HCT116 (cell line): ENCODE results near the gene EVL. TPM values are rescaled to one million over a fixed set of nuclear protein-coding genes. Genes with fewer than 3 reads are reported as not detected.

Experiments
- ATAC-seq: fragments of 200-7000 bp; cut with Tn5 transposase; 2 replicates; pipeline ENCODE4 v1.9.1; 2020; ENCODE audit warnings: mild to moderate bottlenecking, moderate library complexity
- BruUV-seq: library from RNA; stranded (reverse); fragments of 400-500 nt; replicated peaks from 2 replicates; lab custom pipeline; 2021; lab: Mats Ljungman, UMichigan
- CTCF ChIA-PET: fragments of 300-600 bp; sonication (Branson Sonifier 250); formaldehyde crosslinking; loops from one replicate; lab custom pipeline; 2021; ENCODE audit warnings: antibody characterized with exemption; lab: Charles Lee
- POLR2A ChIA-PET: fragments of 300-600, 350-600 bp; sonication (Branson Sonifier 250); formaldehyde crosslinking; loops from one replicate; lab custom pipeline; 2021; ENCODE audit warnings: antibody characterized with exemption; lab: Charles Lee
- RAD21 ChIA-PET, 2 experiments: fragments of 300-600 bp; sonication (Branson Sonifier 250); formaldehyde crosslinking; loops; one replicate each; lab custom pipeline; 2023; ENCODE audit warnings: low total read pairs in 2 of 2; ENCODE audit not compliant: uncharacterized antibody in 2 of 2, unreplicated experiment in 2 of 2, low non-redundant PET in 1 of 2; lab: Charles Lee
- DNase-seq: peaks from one replicate; pipeline ENCODE4 v3.0.0-alpha.2; 2010; ENCODE audit warnings: low read depth, low spot score
- H2AFZ ChIP-seq: fragments of 200-600 bp; shearing (Covaris generic), sonication (generic); 2 replicates; pipeline ENCODE4 v1.6.1; 2017; ENCODE audit warnings: low read depth, mixed run types, mixed read lengths, antibody characterized with exemption, low read length; ENCODE audit not compliant: poor library complexity, severe bottlenecking
- H3K27ac ChIP-seq: 2 replicates; pipeline ENCODE4 v1.5.1; 2012; ENCODE audit warnings: low read depth, low read length
- H3K27me3 ChIP-seq: fragments of 200-600 bp; sonication (generic); 2 replicates; pipeline ENCODE4 v1.6.1; 2016; ENCODE audit warnings: mixed run types, low read length, mixed read lengths; ENCODE audit not compliant: insufficient read depth
- H3K36me3 ChIP-seq, 2 experiments: fragments of 200-500 bp in 1 of 2; fragments of 200-600 bp in 1 of 2; sonication (Bioruptor generic) in 1 of 2; sonication (generic) in 1 of 2; 2 replicates each; pipeline versions ENCODE4 v1.5.1 to v1.6.1; 2014 to 2016; ENCODE audit warnings: low read length in 2 of 2, inconsistent platforms in 1 of 2, mixed read lengths in 1 of 2, mixed run types in 1 of 2; ENCODE audit not compliant: insufficient read depth in 2 of 2, control insufficient read depth in 1 of 2
- H3K4me1 ChIP-seq, 2 experiments: fragments of 200-600 bp in 1 of 2; sonication (generic) in 1 of 2; 2 replicates each; pipeline versions ENCODE4 v1.5.1 to v1.6.1; 2012 to 2017; ENCODE audit warnings: low read length in 2 of 2, inconsistent platforms in 1 of 2, mild to moderate bottlenecking in 1 of 2, mixed read lengths in 1 of 2, mixed run types in 1 of 2, moderate library complexity in 1 of 2; ENCODE audit not compliant: insufficient read depth in 2 of 2, control insufficient read depth in 1 of 2
- H3K4me2 ChIP-seq: fragments of 200-600 bp; sonication (generic); 2 replicates; pipeline ENCODE4 v1.6.1; 2017; ENCODE audit warnings: mixed run types, low read length, mixed read lengths
- H3K4me3 ChIP-seq, 2 experiments: fragments of 200-600 bp in 1 of 2; sonication (generic) in 1 of 2; replicated peaks in 1 of 2; 2 replicates each; pipeline ENCODE4 v1.5.1; 2011 to 2016; ENCODE audit warnings: low read length in 2 of 2, control low read depth in 1 of 2, low read depth in 1 of 2, mild to moderate bottlenecking in 1 of 2, mixed read lengths in 1 of 2, mixed run types in 1 of 2
- H3K79me2 ChIP-seq: fragments of 200-600 bp; sonication (generic); 2 replicates; pipeline ENCODE4 v1.6.1; 2017; ENCODE audit warnings: mild to moderate bottlenecking, mixed run types, low read length, moderate library complexity, mixed read lengths; ENCODE audit not compliant: insufficient read depth
- H3K9ac ChIP-seq: fragments of 200-600 bp; sonication (generic); 2 replicates; pipeline ENCODE4 v1.6.1; 2016; ENCODE audit warnings: low read length, mixed read lengths
- H3K9me2 ChIP-seq: fragments of 200-600 bp; sonication (generic), shearing (Covaris generic); 2 replicates; pipeline ENCODE4 v1.6.1; 2017; ENCODE audit warnings: mixed run types, mild to moderate bottlenecking, moderate library complexity; ENCODE audit not compliant: insufficient read depth
- H3K9me3 ChIP-seq, 2 experiments: fragments of 200-500 bp in 1 of 2; fragments of 200-600 bp in 1 of 2; sonication (Bioruptor generic) in 1 of 2; sonication (generic) in 1 of 2; 2 replicates each; pipeline ENCODE4 v1.6.1; 2014 to 2017; ENCODE audit warnings: low read length in 2 of 2, mixed read lengths in 2 of 2, inconsistent platforms in 1 of 2, low read depth in 1 of 2, mild to moderate bottlenecking in 1 of 2, mixed run types in 1 of 2, moderate library complexity in 1 of 2; ENCODE audit not compliant: control insufficient read depth in 1 of 2, insufficient read depth in 1 of 2
- H4K20me1 ChIP-seq: fragments of 200-600 bp; sonication (generic), shearing (Covaris generic); 2 replicates; pipeline ENCODE4 v1.6.1; 2017; ENCODE audit warnings: mixed run types, mild to moderate bottlenecking, moderate library complexity; ENCODE audit not compliant: insufficient read depth
- CBX3 ChIP-seq: IDR thresholded peaks from 2 replicates; pipeline ENCODE4 v1.6.1; 2012; ENCODE audit warnings: low read depth
- EGR1 ChIP-seq: IDR thresholded peaks from 2 replicates; pipeline ENCODE4 v1.6.1; 2012; ENCODE audit warnings: low read depth
- EZH2 ChIP-seq: fragments of 200-600 bp; sonication (generic); IDR thresholded peaks from 2 replicates; pipeline ENCODE4 v1.6.1; 2017; ENCODE audit warnings: antibody characterized with exemption, mixed run types
- MAX ChIP-seq: IDR thresholded peaks from 2 replicates; pipeline ENCODE4 v1.6.1; 2012
- POLR2AphosphoS5 ChIP-seq: IDR thresholded peaks from 2 replicates; pipeline ENCODE4 v1.6.1; 2011; ENCODE audit warnings: mild to moderate bottlenecking, low read depth, low read length, moderate library complexity
- RAD21 ChIP-seq: IDR thresholded peaks from 2 replicates; pipeline ENCODE4 v1.6.1; 2012; ENCODE audit warnings: low read depth, mild to moderate bottlenecking
- TCF7L2 ChIP-seq: IDR thresholded peaks from 2 replicates; pipeline ENCODE4 v1.7.0; 2011; ENCODE audit warnings: borderline replicate concordance, inconsistent platforms; ENCODE audit not compliant: insufficient read depth, insufficient read length; ENCODE audit errors: extremely low read depth
- ZFX ChIP-seq: fragments of 450-650 bp; IDR thresholded peaks from 2 replicates; pipeline ENCODE4 v1.6.1; 2017
- ZNF274 ChIP-seq: fragments of 200-500 bp; sonication (Bioruptor generic); IDR thresholded peaks from 2 replicates; pipeline ENCODE4 v1.6.1; 2014; ENCODE audit warnings: mild to moderate bottlenecking, low read depth, low read length, inconsistent platforms
- intact Hi-C: fragments of 100-400 bp; cut with micrococcal nuclease; formaldehyde crosslinking; loops from 2 replicates; pipeline ENCODE4 v1.10.0; 2022
- total RNA-seq: library from RNA; stranded (reverse); gene quantifications from one replicate; pipeline ENCODE4 v1.2.1, GENCODE V29; 2021; ENCODE audit not compliant: unreplicated experiment

Gene EVL
- total RNA-seq, 1 experiment from 2014 or later: 19.9 TPM

- no peak for TF ChIP-seq ZFX
- no peak for TF ChIP-seq POLR2AphosphoS5
These were observed 8.6 kb downstream of the EVL start (continued) for GRCh38 chr14:100073576-100074430.

- DNase-seq (no peak), ATAC-seq (no peak)
- intact Hi-C loops: no loop called here
- no peaks in the 10 kb centered on the region for H3K9me3 ChIP-seq
- H3K27me3 ChIP-seq: no peaks in the 10 kb centered on the region
- no peaks in the 10 kb centered on the region for H3K9me2 ChIP-seq
- no peak for TF ChIP-seq EGR1
- TF ChIP-seq MAX: no peak
- no peak for TF ChIP-seq RAD21
- TF ChIP-seq, all 23 proteins: peak for 0
- ChIA-PET RAD21 (no interaction called here), POLR2A (no interaction called here), CTCF (no interaction called here)
- Histone ChIP-seq H2AFZ (no peak overlapping the region), H3K4me3 (no peak overlapping the region), H3K9ac (no peak overlapping the region), H3K27ac (no peak overlapping the region), H3K36me3 (no peaks in the 10 kb centered on the region), H3K4me2 (no peak overlapping the region), H4K20me1 (no peaks in the 10 kb centered on the region), H3K79me2 (no peaks in the 10 kb centered on the region), H3K4me1 (peaks cover 0 to 3% of the 10 kb centered on the region in 2 experiments; a peak in 1 of 4 replicates)
- BruUV-seq: no TSS peak
These were observed 9.3 kb downstream of the EVL start for GRCh38 chr14:100074431-100075100.

DNA sequence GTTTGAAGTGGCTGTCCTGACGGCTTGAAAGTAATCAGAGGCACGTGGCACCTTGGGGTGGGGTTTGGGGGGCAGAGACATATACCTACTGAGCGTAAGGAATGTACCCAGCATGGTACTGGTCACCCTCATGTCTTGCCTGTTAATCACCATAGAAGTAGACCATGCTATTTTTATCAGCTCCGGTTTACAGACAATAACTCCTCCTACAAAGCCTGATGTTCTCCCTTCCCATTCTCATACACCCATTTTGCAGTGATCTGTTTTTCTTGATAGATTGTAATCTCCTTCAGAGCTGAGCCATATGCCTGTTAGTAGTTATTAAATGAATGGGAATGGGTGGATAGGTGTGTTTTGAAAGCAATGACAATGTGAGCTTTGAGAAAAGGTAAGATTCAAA, 10.5 kb downstream of the EVL start:
- Histone ChIP-seq H3K9me2 (no peaks in the 10 kb centered on the region), H4K20me1 (no peaks in the 10 kb centered on the region), H3K4me1 (peaks cover 0 to 3% of the 10 kb centered on the region in 2 experiments; a peak in 1 of 4 replicates), H3K27ac (no peak overlapping the region), H3K27me3 (no peaks in the 10 kb centered on the region), H3K9ac (no peak overlapping the region), H3K4me2 (no peak overlapping the region), H3K36me3 (no peaks in the 10 kb centered on the region), H2AFZ (no peak overlapping the region), H3K4me3 (no peak overlapping the region), H3K9me3 (no peaks in the 10 kb centered on the region), H3K79me2 (no peaks in the 10 kb centered on the region)
- DNase-seq: no peak
- ChIA-PET CTCF (no interaction called here), POLR2A (no interaction called here), RAD21 (no interaction called here)
- intact Hi-C loops: no loop called here
- BruUV-seq: no TSS peak
- no peak for ATAC-seq
- no peak for TF ChIP-seq EZH2
- TF ChIP-seq TCF7L2: no peak
- TF ChIP-seq ZNF274: no peak
- TF ChIP-seq CBX3: no peak
